IMR-90 (cell line): Measurements from ENCODE around the gene ZNF277.

Source experiments
- BHLHE40 ChIP-seq: fragments of 150-350 bp; IDR thresholded peaks from 2 replicates; pipeline ENCODE4 v1.6.1; 2016; ENCODE audit warnings: mild to moderate bottlenecking, low read depth, low read length
- CTCF ChIP-seq: conservative IDR thresholded peaks from 2 replicates; pipeline ENCODE4 v1.5.1; 2012; ENCODE audit warnings: mild to moderate bottlenecking, low read depth, low read length, improper control_type of control experiment
- MAFK ChIP-seq: IDR thresholded peaks from 2 replicates; pipeline ENCODE4 v1.6.1; 2012; ENCODE audit warnings: low read depth, low read length, improper control_type of control experiment
- MAZ ChIP-seq: IDR thresholded peaks from 2 replicates; pipeline ENCODE4 v1.6.1; 2012; ENCODE audit warnings: low read depth, mild to moderate bottlenecking, low read length, improper control_type of control experiment, moderate library complexity, borderline replicate concordance
- POLR2A ChIP-seq: IDR thresholded peaks from 2 replicates; pipeline ENCODE4 v1.6.1; 2012; ENCODE audit warnings: mild to moderate bottlenecking, low read depth, low read length
- SMC3 ChIP-seq: fragments of 150-350 bp; IDR thresholded peaks from 2 replicates; pipeline ENCODE4 v1.6.1; 2016; ENCODE audit warnings: low read depth, mild to moderate bottlenecking, antibody characterized with exemption, low read length, moderate library complexity
- TF ChIP-seq, protein P1 (sequence below): fragments of 150-350 bp; IDR thresholded peaks from 2 replicates; pipeline ENCODE4 v1.6.1; 2017; ENCODE audit warnings: mild to moderate bottlenecking, antibody characterized with exemption, low read length, low read depth

- TF ChIP-seq CTCF: no peak
- no peak for TF ChIP-seq POLR2A
- TF ChIP-seq MAFK: no peak
- no peak for TF ChIP-seq SMC3
- no peak for TF ChIP-seq BHLHE40
- TF ChIP-seq, protein P1, sequence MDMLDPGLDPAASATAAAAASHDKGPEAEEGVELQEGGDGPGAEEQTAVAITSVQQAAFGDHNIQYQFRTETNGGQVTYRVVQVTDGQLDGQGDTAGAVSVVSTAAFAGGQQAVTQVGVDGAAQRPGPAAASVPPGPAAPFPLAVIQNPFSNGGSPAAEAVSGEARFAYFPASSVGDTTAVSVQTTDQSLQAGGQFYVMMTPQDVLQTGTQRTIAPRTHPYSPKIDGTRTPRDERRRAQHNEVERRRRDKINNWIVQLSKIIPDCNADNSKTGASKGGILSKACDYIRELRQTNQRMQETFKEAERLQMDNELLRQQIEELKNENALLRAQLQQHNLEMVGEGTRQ: no peak
- TF ChIP-seq MAZ: no peak
Observed at GRCh38 chr7:112262036-112262435, 55.5 kb downstream of the ZNF277 start.
